BJ (cell line): Measurements from ENCODE around the gene CDY2A. TPM values are rescaled to one million over a fixed set of nuclear protein-coding genes. Genes with fewer than 3 reads are reported as not detected.
"Not testable (repeated sequence)": the region's sequence is repeated elsewhere in the genome, so short reads cannot be mapped to it uniquely, and the experiment has no call there.

ENCODE experiments used
- CTCF ChIA-PET: fragments of 350-600 bp; formaldehyde crosslinking; extraction: SDS; loops from one replicate; lab custom pipeline; 2021; ENCODE audit warnings: antibody characterized with exemption, inconsistent platforms; lab: Yijun Ruan, JAX
- POLR2A ChIA-PET: fragments of 300-600 bp; sonication (Branson Sonifier 250); formaldehyde crosslinking; extraction: SDS; loops from one replicate; lab custom pipeline; 2021; ENCODE audit warnings: antibody characterized with exemption; lab: Charles Lee
- DNase-seq: peaks from one replicate; pipeline ENCODE4 v3.0.0-alpha.2; 2011; ENCODE audit warnings: low read depth
- H3K27me3 ChIP-seq: 2 replicates; pipeline ENCODE4 v1.6.0; 2011; ENCODE audit warnings: low read length; ENCODE audit not compliant: control insufficient read depth, insufficient read depth
- H3K36me3 ChIP-seq: 2 replicates; pipeline ENCODE4 v1.5.1; 2011; ENCODE audit warnings: low read length; ENCODE audit not compliant: control insufficient read depth, insufficient read depth
- H3K4me3 ChIP-seq: 2 replicates; pipeline ENCODE4 v1.5.1; 2011; ENCODE audit warnings: low read depth, mild to moderate bottlenecking, control low read depth, low read length
- polyA minus RNA-seq: library from RNA; depleted of rRNA, polyadenylated mRNA; stranded (reverse); fragments of >200 nt; gene quantifications from 2 replicates; pipeline ENCODE4 v1.2.3, GENCODE V29; 2011; rRNA and poly(A)+ RNA removed
- polyA plus RNA-seq: library from polyadenylated mRNA; depleted of rRNA; stranded (reverse); fragments of >200 nt; gene quantifications from 2 replicates; pipeline ENCODE4 v1.2.3, GENCODE V29; 2011; rRNA removed

CDY2A gene
- not detected in 2 replicates for polyA plus RNA-seq
- not detected in 2 replicates for polyA minus RNA-seq

- H3K36me3 ChIP-seq, H3K27me3 ChIP-seq, POLR2A ChIA-PET, CTCF ChIA-PET, DNase-seq, H3K4me3 ChIP-seq: not testable (repeated sequence)
These were observed at the start of gene CDY2A for GRCh38 chrY:18025487-18025886. CDY2A (plus strand) TSS chrY:18025787; CDS start chrY:18026115, 328 bp downstream.

GRCh38 chrY:17997586-17997985, 28.0 kb upstream of the CDY2A start:
- CTCF ChIA-PET, POLR2A ChIA-PET, H3K4me3 ChIP-seq, H3K36me3 ChIP-seq, DNase-seq, H3K27me3 ChIP-seq: not testable (repeated sequence)

- POLR2A ChIA-PET, H3K27me3 ChIP-seq, H3K36me3 ChIP-seq, H3K4me3 ChIP-seq, DNase-seq, CTCF ChIA-PET: not testable (repeated sequence)
These were observed 27.3 kb upstream of the CDY2A start for GRCh38 chrY:17998266-17998665.

- not testable (repeated sequence) for H3K4me3 ChIP-seq, DNase-seq
These were observed 1.7 kb upstream of the CDY2A start for GRCh38 chrY:18023897-18024296.

GRCh38 chrY:18028845-18029244, 3.3 kb downstream of the CDY2A start:
- POLR2A ChIA-PET, H3K27me3 ChIP-seq, H3K36me3 ChIP-seq, CTCF ChIA-PET, DNase-seq, H3K4me3 ChIP-seq: not testable (repeated sequence)

More at GRCh38 chrY:18023897-18024296, 1.7 kb upstream of the CDY2A start:
- POLR2A ChIA-PET, H3K27me3 ChIP-seq, H3K36me3 ChIP-seq, CTCF ChIA-PET: not testable (repeated sequence)

GRCh38 chrY:18030178-18030577, 4.6 kb downstream of the CDY2A start:
- H3K4me3 ChIP-seq, CTCF ChIA-PET, H3K27me3 ChIP-seq, DNase-seq, POLR2A ChIA-PET, H3K36me3 ChIP-seq: not testable (repeated sequence)

- DNase-seq, CTCF ChIA-PET, H3K4me3 ChIP-seq, POLR2A ChIA-PET, H3K36me3 ChIP-seq, H3K27me3 ChIP-seq: not testable (repeated sequence)
These were observed 8.7 kb downstream of the CDY2A start for GRCh38 chrY:18034100-18034814.

GRCh38 chrY:18034864-18035263, 9.3 kb downstream of the CDY2A start:
- H3K36me3 ChIP-seq, H3K27me3 ChIP-seq, POLR2A ChIA-PET, H3K4me3 ChIP-seq, CTCF ChIA-PET, DNase-seq: not testable (repeated sequence)

GRCh38 chrY:18044990-18045389, 19.4 kb downstream of the CDY2A start:
- H3K4me3 ChIP-seq, CTCF ChIA-PET, POLR2A ChIA-PET, DNase-seq, H3K36me3 ChIP-seq, H3K27me3 ChIP-seq: not testable (repeated sequence)

GRCh38 chrY:18048149-18049040, 22.8 kb downstream of the CDY2A start:
- POLR2A ChIA-PET, CTCF ChIA-PET: not testable (repeated sequence)

GRCh38 chrY:18049061-18049460, 23.5 kb downstream of the CDY2A start:
- H3K36me3 ChIP-seq, CTCF ChIA-PET, H3K4me3 ChIP-seq, DNase-seq, POLR2A ChIA-PET, H3K27me3 ChIP-seq: not testable (repeated sequence)

More at GRCh38 chrY:18048149-18049040, 22.8 kb downstream of the CDY2A start:
- DNase-seq, H3K36me3 ChIP-seq, H3K4me3 ChIP-seq, H3K27me3 ChIP-seq: not testable (repeated sequence)

GRCh38 chrY:18056473-18056872, 30.9 kb downstream of the CDY2A start:
- H3K27me3 ChIP-seq, CTCF ChIA-PET, POLR2A ChIA-PET, H3K36me3 ChIP-seq, H3K4me3 ChIP-seq, DNase-seq: not testable (repeated sequence)

GRCh38 chrY:18073464-18073863, 47.9 kb downstream of the CDY2A start:
- H3K27me3 ChIP-seq, DNase-seq, H3K4me3 ChIP-seq, POLR2A ChIA-PET, H3K36me3 ChIP-seq, CTCF ChIA-PET: not testable (repeated sequence)
